Trophoblast cell (in vitro differentiated cells and primary cell): Measurements from ENCODE around the gene ITPKB.

Experiments used
- DNase-seq, 2 donors: peaks; one replicate each; pipeline ENCODE4 v3.0.0-alpha.2; 2016
- H2AFZ ChIP-seq: 2 replicates; pipeline ENCODE4 v1.6.1; 2013; ENCODE audit warnings: low read length, moderate library complexity, mild to moderate bottlenecking; ENCODE audit not compliant: insufficient read depth, poor library complexity
- H2AK5ac ChIP-seq: 2 replicates; pipeline ENCODE4 v1.6.1; 2013; ENCODE audit warnings: mild to moderate bottlenecking, low read length
- H2BK120ac ChIP-seq: 2 replicates; pipeline ENCODE4 v1.6.1; 2013; ENCODE audit warnings: low read length, mild to moderate bottlenecking, moderate library complexity; ENCODE audit not compliant: insufficient read depth, poor library complexity
- H2BK12ac ChIP-seq: 2 replicates; pipeline ENCODE4 v1.6.1; 2013; ENCODE audit warnings: mild to moderate bottlenecking, low read length, moderate library complexity
- H2BK5ac ChIP-seq: 2 replicates; pipeline ENCODE4 v1.6.1; 2013; ENCODE audit warnings: low read length, low read depth, moderate library complexity, mild to moderate bottlenecking; ENCODE audit not compliant: poor library complexity
- H3K14ac ChIP-seq: 2 replicates; pipeline ENCODE4 v1.6.1; 2013; ENCODE audit warnings: mild to moderate bottlenecking, low read length
- H3K18ac ChIP-seq: 2 replicates; pipeline ENCODE4 v1.6.1; 2013; ENCODE audit warnings: mild to moderate bottlenecking, low read length
- H3K23ac ChIP-seq: 2 replicates; pipeline ENCODE4 v1.6.1; 2013; ENCODE audit warnings: low read length
- H3K27ac ChIP-seq: 2 replicates; pipeline ENCODE4 v1.5.1; 2013; ENCODE audit warnings: low read depth, mild to moderate bottlenecking, inconsistent platforms, low read length, moderate library complexity
- H3K27me3 ChIP-seq: 2 replicates; pipeline ENCODE4 v1.6.1; 2013; ENCODE audit warnings: inconsistent platforms, mild to moderate bottlenecking, low read length, moderate library complexity; ENCODE audit not compliant: insufficient read depth
- H3K36me3 ChIP-seq, 2 experiments: 1 replicate in 1 of 2; 2 replicates in 1 of 2; pipeline ENCODE4 v1.6.1; 2013; ENCODE audit warnings: low read length in 2 of 2, mild to moderate bottlenecking in 2 of 2, moderate library complexity in 1 of 2; ENCODE audit not compliant: insufficient read depth in 2 of 2, control insufficient read depth in 1 of 2
- H3K4ac ChIP-seq: 2 replicates; pipeline ENCODE4 v1.6.1; 2013; ENCODE audit warnings: low read depth, mild to moderate bottlenecking, low read length, moderate library complexity
- H3K4me1 ChIP-seq, 2 experiments: 1 replicate in 1 of 2; 2 replicates in 1 of 2; pipeline ENCODE4 v1.6.1; 2013; ENCODE audit warnings: low read length in 2 of 2, mild to moderate bottlenecking in 2 of 2, moderate library complexity in 1 of 2; ENCODE audit not compliant: insufficient read depth in 2 of 2, control insufficient read depth in 1 of 2
- H3K4me2 ChIP-seq: 2 replicates; pipeline ENCODE4 v1.6.1; 2013; ENCODE audit warnings: inconsistent platforms, mild to moderate bottlenecking, low read length, moderate library complexity
- H3K4me3 ChIP-seq: 2 replicates; pipeline ENCODE4 v1.5.1; 2013; ENCODE audit warnings: mild to moderate bottlenecking, low read depth, low read length, inconsistent platforms
- H3K79me1 ChIP-seq: one replicate; pipeline ENCODE4 v1.6.1; 2013; ENCODE audit warnings: low read length
- H3K79me2 ChIP-seq: 2 replicates; pipeline ENCODE4 v1.6.1; 2013; ENCODE audit warnings: low read length, mild to moderate bottlenecking; ENCODE audit not compliant: control insufficient read depth, insufficient read depth, poor library complexity
- H3K9ac ChIP-seq: 2 replicates; pipeline ENCODE4 v1.6.1; 2013; ENCODE audit warnings: mild to moderate bottlenecking, low read length
- H3K9me3 ChIP-seq: 2 replicates; pipeline ENCODE4 v1.6.1; 2013; ENCODE audit warnings: low read depth, mild to moderate bottlenecking, control low read depth, inconsistent platforms, low read length; ENCODE audit not compliant: insufficient read depth
- H4K12ac ChIP-seq: 2 replicates; pipeline ENCODE4 v1.6.1; 2013; ENCODE audit warnings: low read depth, mild to moderate bottlenecking, low read length, moderate library complexity
- H4K8ac ChIP-seq: 2 replicates; pipeline ENCODE4 v1.6.1; 2013; ENCODE audit warnings: low read depth, mild to moderate bottlenecking, low read length, moderate library complexity
- H4K91ac ChIP-seq: one replicate; pipeline ENCODE4 v1.6.1; 2013; ENCODE audit warnings: low read depth, mild to moderate bottlenecking, low read length, moderate library complexity
- WGBS: extraction: QIAGEN DNeasy Blood & Tissue Kit; methylation state at CpG from one replicate; pipeline ENCODE4 v1.1.7; 2013; ENCODE audit warnings: missing lambda C conversion rate; ENCODE audit not compliant: insufficient read length, insufficient coverage; ENCODE audit errors: extremely low coverage; 5-methylcytosine and 5-hydroxymethylcytosine counted together

ITPKB gene

DNA sequence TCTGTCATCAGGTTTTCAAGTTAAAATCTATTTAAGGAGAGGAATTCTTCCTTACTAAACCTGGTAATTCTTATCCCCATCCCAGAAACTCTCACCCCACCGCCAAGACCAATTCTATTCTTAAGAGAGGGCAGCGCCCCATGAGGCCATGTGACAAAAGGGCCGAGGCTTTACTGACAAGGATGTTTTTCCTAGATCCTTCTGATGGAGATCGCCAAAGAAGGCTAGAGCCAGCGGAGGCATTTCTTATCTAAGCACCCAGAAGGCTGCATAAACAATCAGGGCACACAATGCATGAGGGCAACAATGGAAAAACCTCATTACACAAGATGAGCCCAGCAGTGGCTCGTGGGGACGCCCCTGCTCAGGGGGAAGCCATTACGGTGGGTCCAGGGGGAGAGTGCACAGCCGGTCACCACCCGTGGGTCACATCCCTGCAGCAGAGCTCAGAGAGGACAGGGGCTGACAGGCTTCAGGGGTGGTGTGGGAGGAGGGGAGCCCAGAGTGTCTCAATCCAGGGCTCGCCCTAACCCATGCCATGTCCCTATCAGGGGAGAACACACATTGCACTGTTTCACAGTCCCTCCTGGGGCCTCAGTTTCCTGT, 88.7 kb downstream of the ITPKB start:
- Histone ChIP-seq H3K79me1 (peaks cover 10% of the 10 kb centered on the region), H3K14ac (no peak overlapping the region), H3K79me2 (no peaks in the 10 kb centered on the region), H3K4me3 (no peak overlapping the region), H3K9ac (no peak overlapping the region), H3K4me1 (peaks cover 26 to 28% of the 10 kb centered on the region in 2 experiments), H3K36me3 (peaks cover 4 to 7% of the 10 kb centered on the region in 2 experiments), H2BK12ac (no peak overlapping the region), H4K91ac (no peak overlapping the region), H3K27me3 (no peaks in the 10 kb centered on the region), H4K8ac (no peak overlapping the region), H2AK5ac (no peak overlapping the region), H3K18ac (no peak overlapping the region), H3K27ac (no peak overlapping the region), H3K4me2 (no peak overlapping the region), H2AFZ (no peak overlapping the region), H3K4ac (no peak overlapping the region), H3K9me3 (peaks cover 3% of the 10 kb centered on the region), H2BK5ac (no peak overlapping the region), H4K12ac (no peak overlapping the region), H3K23ac (no peak overlapping the region), H2BK120ac (no peak overlapping the region)
- WGBS = no CpG with 5 or more reads among the region's 11 CpGs
- DNase-seq = no peak

DNA sequence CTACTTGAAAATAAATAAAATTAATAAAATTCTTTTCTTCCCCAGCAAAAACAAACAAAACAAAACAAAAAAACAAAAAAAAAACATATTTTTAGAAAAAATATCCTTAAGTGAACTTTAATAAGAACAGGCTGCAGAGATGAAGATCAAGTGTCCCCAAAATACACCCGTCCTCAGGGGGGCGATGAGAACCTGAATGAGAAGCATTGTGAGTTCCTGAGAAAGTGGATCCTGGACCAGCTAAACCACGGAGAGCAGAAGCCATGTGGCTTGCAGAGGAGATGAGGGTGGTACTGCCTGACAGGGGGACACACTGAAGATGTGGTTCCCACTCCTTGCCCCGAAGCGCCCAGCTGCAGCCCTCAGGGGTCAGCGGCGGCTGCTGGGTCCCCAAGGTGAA, 89.3 kb downstream of the ITPKB start:
- H3K18ac ChIP-seq = no peak overlapping the region
- H3K36me3 ChIP-seq = peaks cover 4 to 7% of the 10 kb centered on the region in 2 experiments
- H3K9ac ChIP-seq = no peak overlapping the region
- no peak overlapping the region for H4K12ac ChIP-seq
- DNase-seq = no peak
- H3K79me2 ChIP-seq = no peaks in the 10 kb centered on the region
- H3K27me3 ChIP-seq = no peaks in the 10 kb centered on the region
- H2BK5ac ChIP-seq = no peak overlapping the region
- no peak overlapping the region for H4K91ac ChIP-seq
- H3K79me1 ChIP-seq = peaks cover 10% of the 10 kb centered on the region
- H3K4ac ChIP-seq = no peak overlapping the region
- no peak overlapping the region for H3K4me2 ChIP-seq
- no peak overlapping the region for H2BK12ac ChIP-seq
- H2AFZ ChIP-seq = no peak overlapping the region
- WGBS = no CpG with 5 or more reads among the region's 7 CpGs
- no peak overlapping the region for H3K23ac ChIP-seq
- no peak overlapping the region for H2BK120ac ChIP-seq
- H3K4me1 ChIP-seq = peaks cover 23 to 24% of the 10 kb centered on the region in 2 experiments
- H3K9me3 ChIP-seq = peaks cover 3% of the 10 kb centered on the region
- no peak overlapping the region for H3K4me3 ChIP-seq
- H3K14ac ChIP-seq = no peak overlapping the region
- no peak overlapping the region for H3K27ac ChIP-seq
- no peak overlapping the region for H4K8ac ChIP-seq
- H2AK5ac ChIP-seq = no peak overlapping the region

DNA sequence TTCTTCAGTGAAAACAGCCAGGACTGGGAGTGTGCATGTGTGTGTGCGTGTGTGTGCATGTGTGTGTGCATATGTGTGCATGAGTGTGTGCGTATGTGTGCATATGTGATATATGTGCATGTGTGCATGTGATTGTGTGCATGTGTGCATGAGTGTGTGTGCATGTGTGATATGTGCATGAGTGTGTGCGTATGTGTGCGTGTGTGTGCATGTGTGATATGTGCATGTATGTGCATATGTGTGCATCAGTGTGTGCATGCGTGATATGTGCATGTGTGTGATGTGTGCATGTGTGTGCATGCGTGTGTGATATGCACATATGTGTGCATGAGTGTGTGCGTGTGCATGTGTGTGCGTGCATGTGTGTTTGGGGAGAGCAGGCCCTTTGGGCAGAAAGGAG, 89.8 kb downstream of the ITPKB start:
- H3K4me2 ChIP-seq = no peak overlapping the region
- H4K12ac ChIP-seq = no peak overlapping the region
- no peak overlapping the region for H4K91ac ChIP-seq
- H3K27ac ChIP-seq = no peak overlapping the region
- H3K4me1 ChIP-seq = peaks cover 18 to 19% of the 10 kb centered on the region in 2 experiments
- no peak overlapping the region for H2AFZ ChIP-seq
- H3K4ac ChIP-seq = no peak overlapping the region
- H2AK5ac ChIP-seq = no peak overlapping the region
- no peak overlapping the region for H3K18ac ChIP-seq
- no peak overlapping the region for H2BK12ac ChIP-seq
- no peak overlapping the region for H3K14ac ChIP-seq
- peak overlapping the region; percentile 30 for H3K9ac ChIP-seq
- no CpG with 5 or more reads among the region's 8 CpGs for WGBS
- H4K8ac ChIP-seq = no peak overlapping the region
- no peak overlapping the region for H2BK5ac ChIP-seq
- no peaks in the 10 kb centered on the region for H3K79me2 ChIP-seq
- H3K4me3 ChIP-seq = peak overlapping the region; percentile 33
- no peak for DNase-seq
- peaks cover 6% of the 10 kb centered on the region for H3K79me1 ChIP-seq
- H3K9me3 ChIP-seq = peaks cover 3% of the 10 kb centered on the region
- no peak overlapping the region for H2BK120ac ChIP-seq
- no peaks in the 10 kb centered on the region for H3K27me3 ChIP-seq
- peak overlapping the region; percentile 8 for H3K23ac ChIP-seq
- peaks cover 4 to 7% of the 10 kb centered on the region in 2 experiments for H3K36me3 ChIP-seq

DNA sequence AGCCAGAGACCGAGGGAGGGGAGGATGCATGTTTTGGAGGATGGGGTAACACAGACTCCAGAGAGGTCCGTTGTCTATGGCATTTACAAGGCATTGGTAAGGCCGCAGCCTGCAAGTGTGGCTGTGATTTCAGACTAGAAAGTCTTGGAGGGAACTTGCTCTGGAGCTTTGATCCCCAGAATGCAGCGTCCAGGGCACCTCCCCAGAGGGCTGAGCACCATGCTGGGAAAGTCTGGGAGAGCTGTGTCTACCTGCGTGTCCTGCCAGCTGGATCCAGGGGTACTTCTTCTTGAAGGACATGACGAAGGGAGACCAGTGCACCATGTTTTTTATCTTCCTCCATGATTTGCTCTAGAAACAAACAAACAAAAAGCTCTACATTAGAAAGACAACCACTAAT, 90.7 kb downstream of the ITPKB start:
- no peak overlapping the region for H3K4me3 ChIP-seq
- peaks cover 3% of the 10 kb centered on the region for H3K9me3 ChIP-seq
- H3K79me2 ChIP-seq = no peaks in the 10 kb centered on the region
- peaks cover 4 to 7% of the 10 kb centered on the region in 2 experiments for H3K36me3 ChIP-seq
- no peak overlapping the region for H4K8ac ChIP-seq
- H2BK12ac ChIP-seq = no peak overlapping the region
- H3K4ac ChIP-seq = no peak overlapping the region
- H3K14ac ChIP-seq = no peak overlapping the region
- H2BK5ac ChIP-seq = no peak overlapping the region
- H2AK5ac ChIP-seq = no peak overlapping the region
- no peak overlapping the region for H4K12ac ChIP-seq
- DNase-seq = no peak
- no peak overlapping the region for H2AFZ ChIP-seq
- no peaks in the 10 kb centered on the region for H3K27me3 ChIP-seq
- H3K79me1 ChIP-seq = peaks cover 3% of the 10 kb centered on the region
- no peak overlapping the region for H3K4me2 ChIP-seq
- WGBS = no CpG with 5 or more reads among the region's 6 CpGs
- peaks cover 12 to 18% of the 10 kb centered on the region in 2 experiments for H3K4me1 ChIP-seq
- H3K23ac ChIP-seq = no peak overlapping the region
- H3K9ac ChIP-seq = no peak overlapping the region
- no peak overlapping the region for H2BK120ac ChIP-seq
- no peak overlapping the region for H4K91ac ChIP-seq
- no peak overlapping the region for H3K27ac ChIP-seq
- no peak overlapping the region for H3K18ac ChIP-seq
